ENCODE results near the gene COTL1.
"Not testable (repeated sequence)": the region's sequence is repeated elsewhere in the genome, so short reads cannot be mapped to it uniquely, and the experiment has no call there.

The COTL1 gene

GRCh38 chr16:84524941-84525581 is 92.8 kb downstream of the COTL1 start:
- DNase-seq: not testable (repeated sequence)

GRCh38 chr16:84524346-84524920 is 93.4 kb downstream of the COTL1 start:
- DNase-seq: no peak

- no peak for DNase-seq
Measured at GRCh38 chr16:84521497-84521770, 96.4 kb downstream of the COTL1 start.

GRCh38 chr16:84520725-84521496 is 97.0 kb downstream of the COTL1 start:
- DNase-seq: no peak

- DNase-seq: no peak
Measured at GRCh38 chr16:84519855-84520254, 98.0 kb downstream of the COTL1 start.

- DNase-seq: no peak
Measured at GRCh38 chr16:84518804-84519341, 99.0 kb downstream of the COTL1 start.

GRCh38 chr16:84518220-84518619 is 99.7 kb downstream of the COTL1 start:
- DNase-seq: not testable (repeated sequence)

GRCh38 chr16:84517366-84517765 is 100.5 kb downstream of the COTL1 start:
- DNase-seq: no peak

Measured in cortex of kidney (tissue), 1 donor.